HEK293 (cell line): ENCODE measurements around the gene CACNG1.

Experiments
- CTCF ChIA-PET: fragments of 350-600 bp; formaldehyde crosslinking; extraction: SDS; loops from one replicate; lab custom pipeline; 2021; ENCODE audit warnings: antibody characterized with exemption; lab: Yijun Ruan, JAX
- POLR2A ChIA-PET: fragments of 300-600 bp; formaldehyde crosslinking; extraction: SDS; loops from one replicate; lab custom pipeline; 2020; ENCODE audit warnings: antibody characterized with exemption, inconsistent platforms; lab: Yijun Ruan, JAX
- H3K27ac ChIP-seq: fragments of 200-500 bp; sonication (Bioruptor generic); 2 replicates; pipeline ENCODE4 v1.5.1; 2014; ENCODE audit warnings: low read depth, low read length, control low read depth, inconsistent platforms; ENCODE audit errors: extremely low read depth
- H3K36me3 ChIP-seq, 2 experiments: fragments of 200-500 bp in 1 of 2; sonication (Bioruptor generic) in 1 of 2; 1 replicate in 1 of 2; 2 replicates in 1 of 2; pipeline ENCODE4 v1.5.1; 2014 to 2017; ENCODE audit warnings: inconsistent platforms in 2 of 2, low read length in 2 of 2; ENCODE audit not compliant: control insufficient read depth in 2 of 2, insufficient read depth in 1 of 2
- H3K4me1 ChIP-seq: fragments of 200-500 bp; sonication (Bioruptor generic); 2 replicates; pipeline ENCODE4 v1.5.1; 2014; ENCODE audit warnings: mild to moderate bottlenecking, low read length, inconsistent platforms; ENCODE audit not compliant: control insufficient read depth, insufficient read depth
- H3K4me3 ChIP-seq: 2 replicates; pipeline ENCODE4 v1.5.1; 2011; ENCODE audit warnings: low read depth, mild to moderate bottlenecking, control low read depth, low read length, moderate library complexity
- H3K9me3 ChIP-seq: fragments of 200-500 bp; sonication (Bioruptor generic); 2 replicates; pipeline ENCODE4 v1.5.1; 2014; ENCODE audit warnings: low read depth, low read length, inconsistent platforms; ENCODE audit not compliant: control insufficient read depth, insufficient read depth
- KLF1 ChIP-seq: fragments of 450-650 bp; formaldehyde crosslinking; IDR thresholded peaks from 2 replicates; pipeline ENCODE4 v1.5.1; 2016; ENCODE audit warnings: missing biosample characterization, missing genetic modification characterization
- OVOL3 ChIP-seq: fragments of 450-650 bp; formaldehyde crosslinking; IDR thresholded peaks from 2 replicates; pipeline ENCODE4 v1.5.1; 2016; ENCODE audit warnings: missing biosample characterization, missing genetic modification characterization
- YY2 ChIP-seq: fragments of 450-650 bp; formaldehyde crosslinking; IDR thresholded peaks from 2 replicates; pipeline ENCODE4 v1.5.1; 2016; ENCODE audit warnings: missing biosample characterization, missing genetic modification characterization
- ZBTB48 ChIP-seq: fragments of 450-650 bp; formaldehyde crosslinking; IDR thresholded peaks from 2 replicates; pipeline ENCODE4 v1.5.1; 2016; ENCODE audit warnings: missing biosample characterization, missing genetic modification characterization
- ZIC2 ChIP-seq: fragments of 450-650 bp; formaldehyde crosslinking; IDR thresholded peaks from 2 replicates; pipeline ENCODE4 v1.5.1; 2016; ENCODE audit warnings: missing biosample characterization, missing genetic modification characterization
- ZNF121 ChIP-seq: fragments of 450-650 bp; formaldehyde crosslinking; IDR thresholded peaks from 2 replicates; pipeline ENCODE4 v1.5.1; 2016; ENCODE audit warnings: missing biosample characterization, missing genetic modification characterization
- ZNF146 ChIP-seq: fragments of 450-650 bp; formaldehyde crosslinking; IDR thresholded peaks from 2 replicates; pipeline ENCODE4 v1.5.1; 2016; ENCODE audit warnings: missing biosample characterization, missing genetic modification characterization
- ZNF16 ChIP-seq: fragments of 450-650 bp; formaldehyde crosslinking; IDR thresholded peaks from 2 replicates; pipeline ENCODE4 v1.5.1; 2016; ENCODE audit warnings: low read depth, missing biosample characterization, missing genetic modification characterization
- ZNF311 ChIP-seq: fragments of 450-650 bp; formaldehyde crosslinking; IDR thresholded peaks from 2 replicates; pipeline ENCODE4 v1.5.1; 2017; ENCODE audit warnings: missing biosample characterization, missing genetic modification characterization, borderline replicate concordance
- ZNF350 ChIP-seq: fragments of 450-650 bp; formaldehyde crosslinking; IDR thresholded peaks from 2 replicates; pipeline ENCODE4 v1.5.0; 2017; ENCODE audit warnings: missing biosample characterization, mild to moderate bottlenecking, missing genetic modification characterization
- ZNF514 ChIP-seq: fragments of 450-650 bp; formaldehyde crosslinking; IDR thresholded peaks from 2 replicates; pipeline ENCODE4 v1.5.1; 2016; ENCODE audit warnings: missing biosample characterization, missing genetic modification characterization
- ZNF530 ChIP-seq: fragments of 450-650 bp; formaldehyde crosslinking; IDR thresholded peaks from 2 replicates; pipeline ENCODE4 v1.5.1; 2016; ENCODE audit warnings: low read depth, missing biosample characterization, missing genetic modification characterization
- ZNF555 ChIP-seq: fragments of 450-650 bp; formaldehyde crosslinking; conservative IDR thresholded peaks from 2 replicates; pipeline ENCODE4 v1.5.1; 2017; ENCODE audit warnings: missing biosample characterization, mild to moderate bottlenecking, missing genetic modification characterization, inconsistent platforms
- ZNF558 ChIP-seq: fragments of 450-650 bp; formaldehyde crosslinking; IDR thresholded peaks from 2 replicates; pipeline ENCODE4 v1.5.1; 2016; ENCODE audit warnings: missing biosample characterization, missing genetic modification characterization
- ZNF791 ChIP-seq: fragments of 450-650 bp; formaldehyde crosslinking; IDR thresholded peaks from 2 replicates; pipeline ENCODE4 v1.5.1; 2016; ENCODE audit warnings: missing biosample characterization, missing genetic modification characterization
- TF ChIP-seq, protein P1 (sequence below): fragments of 450-650 bp; formaldehyde crosslinking; IDR thresholded peaks from 2 replicates; pipeline ENCODE4; 2016; ENCODE audit warnings: missing biosample characterization, missing genetic modification characterization
- TF ChIP-seq, protein P2 (sequence below): fragments of 450-650 bp; formaldehyde crosslinking; IDR thresholded peaks from 2 replicates; pipeline ENCODE4 v1.5.1; 2016; ENCODE audit warnings: missing biosample characterization, missing genetic modification characterization
- TF ChIP-seq, protein P3 (sequence below): fragments of 450-650 bp; formaldehyde crosslinking; IDR thresholded peaks from 2 replicates; pipeline ENCODE4 v1.5.1; 2017; ENCODE audit warnings: missing biosample characterization, missing genetic modification characterization
- TF ChIP-seq, protein P4 (sequence below): fragments of 450-650 bp; formaldehyde crosslinking; conservative IDR thresholded peaks from 2 replicates; pipeline ENCODE4 v1.5.1; 2016; ENCODE audit warnings: low read depth, missing biosample characterization, missing genetic modification characterization
- TF ChIP-seq, protein P5 (sequence below): fragments of 450-650 bp; formaldehyde crosslinking; IDR thresholded peaks from 2 replicates; pipeline ENCODE4 v1.5.1; 2016; ENCODE audit warnings: missing biosample characterization, missing genetic modification characterization

CACNG1 gene

DNA sequence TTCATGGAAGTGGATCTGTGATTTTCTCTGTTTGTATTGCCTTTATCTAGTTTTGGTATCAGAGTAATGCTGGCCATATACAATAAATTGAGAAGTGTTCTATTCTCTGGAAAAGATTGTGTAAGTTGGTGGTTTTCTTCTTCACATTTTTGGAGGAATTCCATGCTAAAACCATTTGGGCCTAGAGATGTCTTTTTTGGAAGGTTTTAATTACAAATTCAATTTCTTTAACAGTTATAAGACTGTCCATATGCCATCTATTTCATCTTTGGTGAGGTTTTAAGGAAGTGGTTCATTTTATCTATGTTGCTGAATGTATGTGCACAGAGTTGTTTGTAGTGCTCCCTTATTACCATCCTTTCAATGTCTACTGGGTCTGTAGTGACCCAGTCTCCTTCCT, 46.0 kb downstream of the CACNG1 start:
- CTCF ChIA-PET, result interaction anchor here (0.7 to 1.3 kb wide), 2 partner anchors 23 to 698 kb away, joined by 4 to 9 read pairs; no protein-coding TSS in a partner anchor
- H3K27ac ChIP-seq, result no peak overlapping the region
- POLR2A ChIA-PET, result no interaction called here
- no peak for TF ChIP-seq ZNF514 (tag by site-specific recombination)
- TF ChIP-seq YY2 (tag by site-specific recombination), result no peak
- no peak for TF ChIP-seq ZNF558 (tag by site-specific recombination)
- TF ChIP-seq ZNF530 (tag by site-specific recombination), result no peak
- no peak for TF ChIP-seq ZNF350 (tag by site-specific recombination)
- TF ChIP-seq ZNF791 (tag by site-specific recombination), result no peak
- TF ChIP-seq, protein P1, sequence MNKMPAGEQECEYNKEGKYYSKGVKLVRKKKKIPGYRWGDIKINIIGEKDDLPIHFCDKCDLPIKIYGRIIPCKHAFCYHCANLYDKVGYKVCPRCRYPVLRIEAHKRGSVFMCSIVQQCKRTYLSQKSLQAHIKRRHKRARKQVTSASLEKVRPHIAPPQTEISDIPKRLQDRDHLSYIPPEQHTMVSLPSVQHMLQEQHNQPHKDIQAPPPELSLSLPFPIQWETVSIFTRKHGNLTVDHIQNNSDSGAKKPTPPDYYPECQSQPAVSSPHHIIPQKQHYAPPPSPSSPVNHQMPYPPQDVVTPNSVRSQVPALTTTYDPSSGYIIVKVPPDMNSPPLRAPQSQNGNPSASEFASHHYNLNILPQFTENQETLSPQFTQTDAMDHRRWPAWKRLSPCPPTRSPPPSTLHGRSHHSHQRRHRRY (tag by site-specific recombination), result no peak
- TF ChIP-seq, protein P2, sequence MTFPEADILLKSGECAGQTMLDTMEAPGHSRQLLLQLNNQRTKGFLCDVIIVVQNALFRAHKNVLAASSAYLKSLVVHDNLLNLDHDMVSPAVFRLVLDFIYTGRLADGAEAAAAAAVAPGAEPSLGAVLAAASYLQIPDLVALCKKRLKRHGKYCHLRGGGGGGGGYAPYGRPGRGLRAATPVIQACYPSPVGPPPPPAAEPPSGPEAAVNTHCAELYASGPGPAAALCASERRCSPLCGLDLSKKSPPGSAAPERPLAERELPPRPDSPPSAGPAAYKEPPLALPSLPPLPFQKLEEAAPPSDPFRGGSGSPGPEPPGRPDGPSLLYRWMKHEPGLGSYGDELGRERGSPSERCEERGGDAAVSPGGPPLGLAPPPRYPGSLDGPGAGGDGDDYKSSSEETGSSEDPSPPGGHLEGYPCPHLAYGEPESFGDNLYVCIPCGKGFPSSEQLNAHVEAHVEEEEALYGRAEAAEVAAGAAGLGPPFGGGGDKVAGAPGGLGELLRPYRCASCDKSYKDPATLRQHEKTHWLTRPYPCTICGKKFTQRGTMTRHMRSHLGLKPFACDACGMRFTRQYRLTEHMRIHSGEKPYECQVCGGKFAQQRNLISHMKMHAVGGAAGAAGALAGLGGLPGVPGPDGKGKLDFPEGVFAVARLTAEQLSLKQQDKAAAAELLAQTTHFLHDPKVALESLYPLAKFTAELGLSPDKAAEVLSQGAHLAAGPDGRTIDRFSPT (tag by site-specific recombination), result no peak
- TF ChIP-seq, protein P3, sequence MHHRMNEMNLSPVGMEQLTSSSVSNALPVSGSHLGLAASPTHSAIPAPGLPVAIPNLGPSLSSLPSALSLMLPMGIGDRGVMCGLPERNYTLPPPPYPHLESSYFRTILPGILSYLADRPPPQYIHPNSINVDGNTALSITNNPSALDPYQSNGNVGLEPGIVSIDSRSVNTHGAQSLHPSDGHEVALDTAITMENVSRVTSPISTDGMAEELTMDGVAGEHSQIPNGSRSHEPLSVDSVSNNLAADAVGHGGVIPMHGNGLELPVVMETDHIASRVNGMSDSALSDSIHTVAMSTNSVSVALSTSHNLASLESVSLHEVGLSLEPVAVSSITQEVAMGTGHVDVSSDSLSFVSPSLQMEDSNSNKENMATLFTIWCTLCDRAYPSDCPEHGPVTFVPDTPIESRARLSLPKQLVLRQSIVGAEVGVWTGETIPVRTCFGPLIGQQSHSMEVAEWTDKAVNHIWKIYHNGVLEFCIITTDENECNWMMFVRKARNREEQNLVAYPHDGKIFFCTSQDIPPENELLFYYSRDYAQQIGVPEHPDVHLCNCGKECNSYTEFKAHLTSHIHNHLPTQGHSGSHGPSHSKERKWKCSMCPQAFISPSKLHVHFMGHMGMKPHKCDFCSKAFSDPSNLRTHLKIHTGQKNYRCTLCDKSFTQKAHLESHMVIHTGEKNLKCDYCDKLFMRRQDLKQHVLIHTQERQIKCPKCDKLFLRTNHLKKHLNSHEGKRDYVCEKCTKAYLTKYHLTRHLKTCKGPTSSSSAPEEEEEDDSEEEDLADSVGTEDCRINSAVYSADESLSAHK (tag by site-specific recombination), result no peak
- TF ChIP-seq ZBTB48 (tag by site-specific recombination), result no peak
- no peak for TF ChIP-seq ZIC2 (tag by site-specific recombination)
- TF ChIP-seq ZNF311 (tag by site-specific recombination), result no peak
- TF ChIP-seq, protein P4, sequence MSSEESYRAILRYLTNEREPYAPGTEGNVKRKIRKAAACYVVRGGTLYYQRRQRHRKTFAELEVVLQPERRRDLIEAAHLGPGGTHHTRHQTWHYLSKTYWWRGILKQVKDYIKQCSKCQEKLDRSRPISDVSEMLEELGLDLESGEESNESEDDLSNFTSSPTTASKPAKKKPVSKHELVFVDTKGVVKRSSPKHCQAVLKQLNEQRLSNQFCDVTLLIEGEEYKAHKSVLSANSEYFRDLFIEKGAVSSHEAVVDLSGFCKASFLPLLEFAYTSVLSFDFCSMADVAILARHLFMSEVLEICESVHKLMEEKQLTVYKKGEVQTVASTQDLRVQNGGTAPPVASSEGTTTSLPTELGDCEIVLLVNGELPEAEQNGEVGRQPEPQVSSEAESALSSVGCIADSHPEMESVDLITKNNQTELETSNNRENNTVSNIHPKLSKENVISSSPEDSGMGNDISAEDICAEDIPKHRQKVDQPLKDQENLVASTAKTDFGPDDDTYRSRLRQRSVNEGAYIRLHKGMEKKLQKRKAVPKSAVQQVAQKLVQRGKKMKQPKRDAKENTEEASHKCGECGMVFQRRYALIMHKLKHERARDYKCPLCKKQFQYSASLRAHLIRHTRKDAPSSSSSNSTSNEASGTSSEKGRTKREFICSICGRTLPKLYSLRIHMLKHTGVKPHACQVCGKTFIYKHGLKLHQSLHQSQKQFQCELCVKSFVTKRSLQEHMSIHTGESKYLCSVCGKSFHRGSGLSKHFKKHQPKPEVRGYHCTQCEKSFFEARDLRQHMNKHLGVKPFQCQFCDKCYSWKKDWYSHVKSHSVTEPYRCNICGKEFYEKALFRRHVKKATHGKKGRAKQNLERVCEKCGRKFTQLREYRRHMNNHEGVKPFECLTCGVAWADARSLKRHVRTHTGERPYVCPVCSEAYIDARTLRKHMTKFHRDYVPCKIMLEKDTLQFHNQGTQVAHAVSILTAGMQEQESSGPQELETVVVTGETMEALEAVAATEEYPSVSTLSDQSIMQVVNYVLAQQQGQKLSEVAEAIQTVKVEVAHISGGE (tag by site-specific recombination), result no peak
- TF ChIP-seq, protein P5, sequence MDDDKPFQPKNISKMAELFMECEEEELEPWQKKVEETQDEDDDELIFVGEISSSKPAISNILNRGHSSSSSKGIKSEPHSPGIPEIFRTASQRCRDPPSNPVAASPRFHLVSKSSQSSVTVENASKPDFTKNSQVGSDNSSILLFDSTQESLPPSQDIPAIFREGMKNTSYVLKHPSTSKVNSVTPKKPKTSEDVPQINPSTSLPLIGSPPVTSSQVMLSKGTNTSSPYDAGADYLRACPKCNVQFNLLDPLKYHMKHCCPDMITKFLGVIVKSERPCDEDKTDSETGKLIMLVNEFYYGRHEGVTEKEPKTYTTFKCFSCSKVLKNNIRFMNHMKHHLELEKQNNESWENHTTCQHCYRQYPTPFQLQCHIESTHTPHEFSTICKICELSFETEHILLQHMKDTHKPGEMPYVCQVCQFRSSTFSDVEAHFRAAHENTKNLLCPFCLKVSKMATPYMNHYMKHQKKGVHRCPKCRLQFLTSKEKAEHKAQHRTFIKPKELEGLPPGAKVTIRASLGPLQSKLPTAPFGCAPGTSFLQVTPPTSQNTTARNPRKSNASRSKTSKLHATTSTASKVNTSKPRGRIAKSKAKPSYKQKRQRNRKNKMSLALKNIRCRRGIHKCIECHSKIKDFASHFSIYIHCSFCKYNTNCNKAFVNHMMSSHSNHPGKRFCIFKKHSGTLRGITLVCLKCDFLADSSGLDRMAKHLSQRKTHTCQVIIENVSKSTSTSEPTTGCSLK (tag by site-specific recombination), result no peak
- no peak for TF ChIP-seq OVOL3 (tag by site-specific recombination)
- TF ChIP-seq ZNF121 (tag by site-specific recombination), result no peak
- TF ChIP-seq ZNF555 (tag by site-specific recombination), result no peak
- no peak for TF ChIP-seq KLF1 (tag by site-specific recombination)
- TF ChIP-seq ZNF146, result no peak
- TF ChIP-seq ZNF16 (tag by site-specific recombination), result no peak
- TF ChIP-seq, all 188 proteins: peak for 0
- Histone ChIP-seq H3K4me3 (no peak overlapping the region), H3K4me1 (no peaks in the 10 kb centered on the region), H3K36me3 (peaks cover 13 to 32% of the 10 kb centered on the region in 2 experiments), H3K9me3 (peaks cover 3% of the 10 kb centered on the region; the same call in 1 of the 2 replicates)
